ENCODE results near the gene IQSEC1.

IQSEC1 gene

GRCh38 chr3:12924437-12924836 is 148.8 kb downstream of the IQSEC1 start:
- no peak for DNase-seq

DNA sequence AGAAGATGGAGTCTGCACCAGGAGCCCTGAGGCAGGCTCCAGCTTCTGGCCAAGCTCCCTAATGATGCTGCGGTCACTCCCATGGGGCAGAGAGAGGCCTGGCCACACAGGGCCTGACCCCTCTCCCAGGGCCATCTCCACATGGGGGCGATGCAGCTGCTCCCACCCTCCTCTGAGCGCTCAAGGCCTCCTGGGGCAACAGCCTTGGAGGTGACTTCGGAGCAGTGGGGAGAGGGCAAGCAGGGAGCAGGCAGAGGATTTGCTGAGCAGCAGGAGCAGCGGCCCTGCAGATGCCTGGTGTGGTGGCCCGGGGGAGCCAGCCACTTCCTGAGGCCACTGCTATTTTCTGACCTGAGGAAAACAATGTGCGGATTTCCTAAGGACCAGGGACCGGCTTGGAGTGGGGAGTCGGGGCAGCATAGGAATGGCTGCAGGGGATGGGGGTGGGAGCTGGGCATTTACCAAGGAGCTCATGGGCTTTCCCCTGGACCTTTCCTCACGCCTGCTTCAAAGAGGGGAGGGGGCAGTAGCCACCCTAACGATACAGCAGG is 150.3 kb downstream of the IQSEC1 start:
- no peak for DNase-seq

- DNase-seq, result peak; percentile 15
These were observed 150.9 kb downstream of the IQSEC1 start for GRCh38 chr3:12922306-12922705.

- DNase-seq, result no peak
These were observed 151.5 kb downstream of the IQSEC1 start for GRCh38 chr3:12921736-12922135.

GRCh38 chr3:12920967-12921366 is 152.3 kb downstream of the IQSEC1 start:
- no peak for DNase-seq

GRCh38 chr3:12919205-12919604 is 154.0 kb downstream of the IQSEC1 start:
- no peak for DNase-seq

DNA sequence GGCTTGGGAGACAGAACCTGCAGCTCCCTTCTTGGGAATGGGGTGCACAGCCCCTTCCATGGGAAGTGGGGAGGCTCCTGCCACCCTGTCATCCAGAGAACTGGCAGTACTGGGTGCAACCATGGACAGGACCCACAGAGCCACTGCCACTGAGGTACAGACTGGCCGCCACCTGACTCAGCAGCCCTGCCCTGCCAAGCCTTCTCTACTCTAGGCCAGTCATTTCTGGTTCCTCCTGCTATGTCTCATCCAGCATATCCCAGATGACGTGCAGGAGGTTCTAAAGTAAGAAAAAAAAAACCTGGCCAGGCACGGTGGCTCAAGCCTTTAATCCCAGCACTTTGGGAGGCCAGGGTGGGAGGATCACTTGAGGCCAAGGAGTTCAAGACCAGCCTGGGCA is 155.0 kb downstream of the IQSEC1 start:
- DNase-seq, result no peak

DNA sequence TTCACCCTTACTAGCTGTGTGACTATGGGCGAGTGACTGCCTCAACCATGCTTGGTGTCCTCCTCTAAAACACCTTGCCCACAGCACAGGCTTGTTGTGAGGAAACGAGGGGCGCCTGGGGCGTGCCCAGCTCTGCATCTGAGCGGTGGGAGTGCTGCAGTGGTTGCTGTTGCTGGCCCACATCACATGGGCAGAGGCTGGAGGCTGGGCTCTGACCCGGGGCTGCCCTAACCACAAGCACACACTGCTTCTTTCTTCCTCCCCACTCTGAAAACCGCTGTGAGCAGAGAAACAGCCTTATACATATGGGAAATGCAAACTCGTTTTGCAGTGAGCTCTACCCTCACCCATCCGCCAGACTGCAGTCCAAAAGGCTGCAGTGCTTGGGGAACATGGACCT is 157.1 kb downstream of the IQSEC1 start:
- no peak for DNase-seq

- no peak for DNase-seq
These were observed 159.1 kb downstream of the IQSEC1 start for GRCh38 chr3:12914088-12914487.

- no peak for DNase-seq
These were observed 161.3 kb downstream of the IQSEC1 start for GRCh38 chr3:12911881-12912415.

DNA sequence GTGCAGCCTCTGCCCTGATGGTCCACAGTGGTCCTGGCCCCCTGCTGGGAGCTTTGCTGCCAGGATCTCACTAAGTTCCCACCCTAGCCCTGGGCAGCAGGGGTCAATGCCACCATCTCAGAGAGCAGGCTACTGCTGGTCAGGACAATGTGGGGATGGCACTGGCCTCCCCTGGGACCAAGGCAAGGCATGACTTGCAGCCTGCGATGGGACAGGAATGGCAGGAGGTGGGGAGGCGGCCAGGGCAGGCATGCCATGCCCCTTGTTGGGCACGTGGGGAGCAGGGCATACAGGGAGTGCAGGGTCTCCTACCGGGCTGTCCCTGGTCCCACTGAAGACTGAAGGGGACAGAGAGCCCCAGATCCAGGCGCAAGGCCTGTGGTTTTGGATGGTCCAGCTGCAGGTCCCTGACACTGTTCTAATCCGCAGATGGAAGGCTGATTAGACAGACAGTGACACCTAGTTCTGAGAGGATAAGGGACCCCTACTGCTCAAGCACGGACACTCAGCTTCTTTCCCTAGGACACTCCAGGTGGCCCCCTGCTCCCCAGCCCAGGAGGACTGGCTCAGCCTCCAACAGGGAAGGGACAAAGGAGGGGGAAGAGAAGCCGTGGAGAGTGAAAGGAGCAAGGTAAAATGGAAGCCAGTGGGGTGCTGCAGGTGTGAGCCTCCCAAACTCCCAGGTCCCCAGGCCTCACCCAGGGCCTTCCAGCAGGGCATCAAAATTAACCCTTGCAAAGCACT is 162.7 kb downstream of the IQSEC1 start:
- no peak for DNase-seq

- no peak for DNase-seq
These were observed 163.5 kb downstream of the IQSEC1 start for GRCh38 chr3:12909710-12910109.

DNA sequence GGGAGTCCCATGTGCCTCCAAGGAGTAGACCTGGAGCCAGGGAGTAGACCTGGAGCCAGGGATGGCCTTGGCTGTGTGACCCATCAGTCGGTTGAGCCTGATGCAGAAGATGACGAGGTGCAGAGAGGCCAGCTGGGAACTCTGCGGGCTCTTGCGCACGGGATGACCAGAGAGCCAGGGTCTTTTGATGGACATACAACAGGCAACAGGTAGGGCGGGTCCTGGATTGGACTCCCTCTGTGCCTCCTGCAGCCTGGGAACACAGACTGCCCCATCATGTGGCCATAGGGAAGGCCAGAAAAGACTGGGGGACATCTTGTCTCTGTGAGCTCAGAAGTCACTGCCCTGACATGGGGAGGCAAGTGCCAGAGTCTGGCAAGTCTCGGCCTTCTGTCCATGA is 164.4 kb downstream of the IQSEC1 start:
- DNase-seq, result no peak

DNA sequence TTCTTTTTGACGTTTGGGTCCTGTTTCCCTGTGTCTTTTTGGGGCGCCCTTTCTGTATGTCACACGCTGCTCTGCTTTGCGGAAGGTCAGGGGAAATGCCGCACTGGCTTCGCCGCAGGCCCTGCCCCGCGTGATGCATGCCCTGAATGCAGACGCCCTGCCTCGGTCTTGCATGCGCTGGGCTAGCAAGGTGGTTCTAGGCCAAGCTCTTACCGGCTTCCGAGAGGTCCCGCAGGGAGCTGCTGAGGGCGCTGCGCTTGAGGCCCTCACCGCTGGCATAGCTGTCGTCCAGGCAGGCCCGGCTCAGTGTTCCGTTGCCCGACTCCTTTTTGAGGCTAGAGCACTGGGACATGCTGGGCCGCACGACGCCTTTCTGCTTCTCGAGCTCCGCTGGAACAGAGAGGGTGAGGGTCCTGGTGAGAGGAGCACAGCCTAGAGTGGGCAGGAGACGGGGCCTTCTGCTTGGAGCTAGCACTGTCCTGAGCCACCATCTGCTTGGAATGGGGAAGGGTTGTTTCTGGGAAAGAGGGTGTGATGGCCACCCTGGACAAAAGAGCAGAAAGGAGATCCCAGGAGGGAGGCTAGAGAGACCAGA is 165.0 kb downstream of the IQSEC1 start:
- DNase-seq, result no peak

DNA sequence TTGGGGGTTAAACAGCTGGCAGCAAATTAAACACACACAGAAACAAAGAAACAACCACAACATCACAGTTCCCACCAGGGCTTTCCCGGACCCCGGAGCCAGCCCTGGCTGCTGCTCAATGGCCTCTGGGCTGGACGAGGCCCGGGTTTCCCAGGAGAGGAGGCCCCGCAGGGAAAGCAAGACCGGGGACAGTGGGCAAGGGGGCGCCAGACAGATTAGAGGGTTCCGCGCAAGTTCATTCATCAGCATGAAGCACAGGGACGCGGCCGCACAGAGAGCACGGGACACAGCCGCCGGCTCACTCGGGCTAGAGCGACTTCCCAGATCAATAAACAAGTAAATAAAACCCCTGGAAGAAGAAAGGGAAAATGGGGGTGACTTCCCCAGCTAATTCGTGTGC is 165.5 kb downstream of the IQSEC1 start:
- DNase-seq, result no peak

DNA sequence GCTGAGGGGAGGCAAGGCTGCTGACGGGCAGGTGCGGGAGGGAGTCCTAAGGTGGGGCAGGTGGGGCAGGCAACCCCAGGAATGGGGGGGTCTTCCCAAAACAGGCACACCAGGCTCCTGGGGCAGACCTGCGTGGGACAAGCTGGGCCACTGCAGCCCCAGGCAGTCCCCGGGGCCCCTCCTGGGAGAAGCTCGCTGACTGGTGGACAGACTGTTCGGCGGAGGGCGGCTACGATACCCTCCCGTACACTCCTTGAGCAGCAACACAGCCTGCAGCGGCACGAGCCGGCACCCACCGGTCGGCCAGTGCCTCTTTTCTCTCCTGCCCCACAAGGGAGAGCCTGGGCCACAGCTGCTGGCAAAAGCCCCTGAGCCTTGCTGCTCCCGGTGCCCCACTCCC is 165.9 kb downstream of the IQSEC1 start:
- DNase-seq, result no peak

DNA sequence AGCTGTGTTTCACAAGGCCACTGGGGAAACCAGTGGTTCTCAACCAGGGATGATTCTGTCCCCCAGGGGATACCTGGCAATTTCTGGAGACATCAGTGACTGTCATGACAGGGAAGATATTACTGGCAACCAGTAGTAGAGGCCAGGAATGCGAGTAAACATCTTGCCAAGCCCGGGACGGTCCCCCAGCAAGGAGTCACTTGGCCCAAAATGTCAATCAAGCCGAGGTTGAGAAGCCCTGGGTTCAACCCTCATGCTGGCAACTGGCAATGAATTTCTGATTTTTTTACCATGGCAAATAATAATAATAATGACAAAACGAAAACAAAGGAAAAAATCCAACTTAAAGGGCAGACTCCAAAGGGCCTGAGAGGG is 166.3 kb downstream of the IQSEC1 start:
- DNase-seq, result no peak

DNA sequence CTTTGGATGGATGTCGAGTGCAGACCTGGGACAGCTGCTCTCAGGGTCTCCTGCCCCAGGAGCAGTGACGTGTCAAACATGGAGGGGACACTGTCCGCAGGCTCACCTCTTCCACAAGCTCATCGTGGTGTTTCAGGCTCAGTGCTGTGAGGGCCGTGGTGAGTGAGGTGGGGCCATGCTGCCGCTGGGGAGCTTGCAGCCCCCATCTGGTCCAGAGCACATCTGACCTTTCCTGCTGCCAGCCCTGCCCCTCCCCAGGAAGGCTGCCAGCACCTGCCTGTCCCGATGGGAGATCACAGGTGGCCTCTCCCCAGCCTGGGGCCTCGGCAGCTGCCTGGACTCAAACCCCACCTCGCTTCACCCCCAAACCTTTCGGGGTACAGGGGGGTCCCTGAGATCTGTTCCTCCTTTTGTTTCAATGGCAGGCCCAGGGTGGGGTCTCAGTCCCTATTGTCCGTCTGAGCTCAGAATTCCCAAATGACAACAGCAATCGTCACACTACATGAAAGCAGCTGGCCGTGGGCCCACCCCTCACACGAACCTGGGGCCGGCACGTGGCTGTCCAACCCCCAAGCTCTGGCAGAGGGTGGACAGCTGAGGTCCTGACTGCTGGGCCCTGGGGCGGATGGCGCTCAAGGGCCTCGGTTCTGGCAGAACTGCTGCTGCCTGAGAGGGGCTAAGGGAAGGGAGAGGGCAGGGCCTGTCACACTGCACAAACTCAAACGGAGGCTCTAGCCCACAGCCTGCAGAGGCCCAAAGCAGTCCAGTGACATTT is 166.9 kb downstream of the IQSEC1 start:
- DNase-seq, result no peak

GRCh38 chr3:12905316-12906071 is 167.7 kb downstream of the IQSEC1 start:
- DNase-seq, result no peak

- DNase-seq, result no peak
These were observed 168.3 kb downstream of the IQSEC1 start for GRCh38 chr3:12904951-12905315.

DNA sequence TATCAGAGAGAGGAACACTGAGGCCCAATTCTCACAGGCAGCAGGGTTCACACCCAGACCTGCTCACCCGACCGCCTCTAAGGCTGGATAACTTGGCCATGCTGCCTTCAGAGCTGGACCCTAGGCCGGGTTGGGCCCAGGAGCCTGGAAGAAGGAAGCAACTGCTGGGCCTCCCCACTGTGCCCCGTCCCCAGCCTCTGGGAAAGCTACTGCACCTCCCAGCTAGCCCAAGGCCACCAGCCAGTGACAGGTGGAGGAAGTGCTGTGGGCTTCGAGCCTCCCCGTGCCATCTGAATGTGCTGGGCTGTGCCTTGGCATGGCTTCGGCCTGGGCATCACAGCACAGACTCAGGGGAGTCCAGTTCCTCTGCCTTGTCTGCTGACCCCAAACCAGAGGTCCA is 169.3 kb downstream of the IQSEC1 start:
- DNase-seq, result no peak

DNA sequence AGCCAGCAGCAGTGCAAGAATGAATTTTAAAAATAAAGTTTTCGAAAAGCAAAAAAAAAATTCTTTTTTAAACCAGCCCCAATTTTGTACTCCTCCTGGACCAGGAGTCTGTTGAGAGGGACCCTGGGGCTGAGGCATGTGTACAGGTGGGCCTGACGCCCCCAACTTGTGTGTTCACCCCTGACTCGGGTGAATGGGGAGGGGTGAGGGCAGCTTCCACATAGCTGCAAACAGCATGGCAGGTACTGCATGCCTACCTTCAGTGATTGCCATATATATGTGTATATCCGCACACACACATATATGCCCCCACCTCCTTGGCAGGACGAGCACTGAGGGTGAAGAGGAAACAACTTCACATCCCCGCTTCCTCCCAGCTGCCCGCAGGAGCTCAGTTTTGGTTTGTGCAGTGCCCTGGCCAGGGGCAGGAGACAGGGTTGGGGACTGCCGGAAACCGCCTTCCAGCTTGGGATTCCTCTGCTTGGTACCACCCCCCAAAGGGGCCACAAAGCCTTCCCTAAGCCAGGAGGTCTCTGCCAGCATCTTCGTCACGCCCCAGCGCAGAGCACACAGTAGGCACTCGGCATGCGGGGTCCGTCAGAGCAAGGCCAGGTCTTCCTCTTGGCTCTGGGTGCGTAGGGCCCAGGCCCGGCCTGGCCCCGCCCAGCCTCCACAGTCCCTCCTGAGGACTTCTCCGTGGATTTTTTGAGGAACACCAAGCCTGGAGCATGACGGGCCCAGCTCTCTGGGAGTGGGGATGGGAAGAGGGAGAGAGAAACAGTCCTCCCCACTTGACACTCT is 170.0 kb downstream of the IQSEC1 start:
- no peak for DNase-seq
